Nephron (organoid): ENCODE measurements around the gene PUM2.
"Not testable (repeated sequence)": the region's sequence is repeated elsewhere in the genome, so short reads cannot be mapped to it uniquely, and the experiment has no call there.

Source experiments
- H3K27ac Mint-ChIP-seq, 3 experiments: 2 replicates each; pipeline ENCODE4 v1.8.0; 2020; ENCODE audit warnings: mixed read lengths in 3 of 3, mild to moderate bottlenecking in 2 of 3, moderate library complexity in 1 of 3
- H3K27me3 Mint-ChIP-seq: 2 replicates; pipeline ENCODE4 v1.8.0; 2021; ENCODE audit warnings: low read depth, mild to moderate bottlenecking, moderate library complexity, mixed read lengths
- H3K36me3 Mint-ChIP-seq: 2 replicates; pipeline ENCODE4 v1.8.0; 2020; ENCODE audit warnings: low read depth, mixed read lengths
- H3K4me1 Mint-ChIP-seq: 2 replicates; pipeline ENCODE4 v1.8.0; 2020; ENCODE audit warnings: mixed read lengths
- H3K4me3 Mint-ChIP-seq, 3 experiments: 2 replicates each; pipeline ENCODE4 v1.8.0; 2020; ENCODE audit warnings: mild to moderate bottlenecking in 3 of 3, mixed read lengths in 3 of 3, moderate library complexity in 2 of 3
- H3K9me3 Mint-ChIP-seq: 2 replicates; pipeline ENCODE4 v1.8.0; 2020; ENCODE audit warnings: mixed read lengths
- CTCF ChIP-seq, 3 experiments: fragments of 200-600 bp; sonication (generic); IDR thresholded peaks; one replicate each; pipeline ENCODE4 v1.5.0; 2021; ENCODE audit warnings: antibody characterized with exemption in 3 of 3; ENCODE audit not compliant: unreplicated experiment in 3 of 3

The PUM2 gene

DNA sequence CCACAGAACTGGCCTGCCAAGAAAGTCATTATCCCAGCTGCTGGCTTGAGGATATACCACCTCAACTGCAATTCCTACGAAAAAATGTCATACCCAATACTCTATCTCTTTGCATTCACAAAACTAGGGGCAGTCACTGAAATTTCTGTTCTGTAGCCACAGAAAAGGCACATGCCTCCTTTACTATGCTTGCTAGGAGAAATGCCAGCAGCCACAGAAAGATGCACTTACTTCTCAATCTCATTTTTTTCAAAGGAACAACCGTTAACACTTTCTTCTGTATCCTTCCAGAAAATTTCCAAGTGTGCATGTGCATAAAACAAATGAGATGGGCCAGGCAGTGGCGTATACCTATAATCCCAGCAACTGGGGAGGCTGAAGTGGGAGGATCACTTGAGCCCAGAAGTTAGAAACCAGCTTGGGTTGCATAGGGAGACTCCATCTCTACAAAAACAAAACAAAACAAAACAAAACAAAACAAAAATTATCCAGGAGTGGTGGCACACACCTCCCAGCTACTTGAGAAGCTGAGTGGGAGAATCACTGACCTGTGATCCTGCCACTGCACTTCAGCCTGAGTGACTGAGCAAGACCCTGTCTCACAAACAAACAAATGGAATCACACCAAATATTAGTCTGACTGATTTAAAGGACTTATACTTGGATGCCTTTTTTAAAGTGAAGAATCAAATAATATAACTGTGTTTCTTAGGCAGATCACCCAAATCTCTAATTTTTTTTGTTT is 22.4 kb upstream of the PUM2 start:
- Mint-ChIP-seq H3K27me3 (peaks cover 4% of the 10 kb centered on the region), H3K9me3 (peaks cover 15% of the 10 kb centered on the region), H3K27ac (no peak overlapping the region), H3K4me3 (no peak overlapping the region), H3K36me3 (no peaks in the 10 kb centered on the region), H3K4me1 (peaks cover 10% of the 10 kb centered on the region)
- no peak for TF ChIP-seq CTCF (IDR thresholded peaks at IDR 0.05; ENCODE audit: unreplicated experiment in 3 of 3)

DNA sequence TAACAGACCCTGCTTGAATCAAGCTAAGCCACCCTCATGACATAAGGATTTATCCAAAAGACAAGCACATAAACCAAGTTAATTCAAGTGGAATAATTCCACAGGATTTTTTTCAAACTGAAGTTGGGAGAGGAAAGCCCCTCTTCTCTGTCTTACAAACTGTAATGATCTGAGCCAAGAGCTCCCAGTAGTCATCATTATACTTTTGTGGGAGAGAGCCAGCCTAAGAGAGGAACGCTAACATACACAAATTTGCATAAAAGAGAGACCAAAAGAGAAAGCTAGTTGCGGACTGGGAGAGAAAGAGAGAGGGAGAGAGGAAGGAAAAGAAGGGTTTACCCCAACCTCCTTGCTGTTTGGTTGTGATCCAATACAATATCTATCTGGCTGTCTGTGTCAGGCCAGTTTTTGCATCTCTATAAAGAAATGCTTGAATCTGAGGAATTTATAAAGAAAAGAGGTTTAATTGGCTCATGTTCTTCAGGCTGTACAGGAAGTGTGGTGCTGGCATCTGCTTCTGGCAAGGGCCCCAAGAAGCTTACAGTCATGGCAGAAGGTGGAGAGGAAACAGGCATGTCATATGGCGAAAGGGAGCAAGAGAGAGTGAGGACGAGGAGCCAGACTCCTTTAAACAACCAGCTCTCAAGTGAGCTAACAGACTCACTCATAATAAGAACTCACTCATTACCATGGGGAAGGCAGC is 20.8 kb upstream of the PUM2 start:
- Mint-ChIP-seq H3K27me3 (peaks cover 4% of the 10 kb centered on the region), H3K4me3 (no peak overlapping the region), H3K27ac (peak overlapping the region in 2 of 3 experiments; percentile 6 to 19), H3K4me1 (peaks cover 10% of the 10 kb centered on the region), H3K36me3 (no peaks in the 10 kb centered on the region), H3K9me3 (peaks cover 18% of the 10 kb centered on the region)
- TF ChIP-seq CTCF (IDR thresholded peaks at IDR 0.05; ENCODE audit: unreplicated experiment in 3 of 3): no peak

- H3K27ac Mint-ChIP-seq: no peak overlapping the region
- no peak for TF ChIP-seq CTCF (IDR thresholded peaks at IDR 0.05; ENCODE audit: unreplicated experiment in 3 of 3)
- peaks cover 18% of the 10 kb centered on the region for H3K9me3 Mint-ChIP-seq
- no peak overlapping the region for H3K4me3 Mint-ChIP-seq
- no peaks in the 10 kb centered on the region for H3K27me3 Mint-ChIP-seq
- peaks cover 10% of the 10 kb centered on the region for H3K4me1 Mint-ChIP-seq
- no peaks in the 10 kb centered on the region for H3K36me3 Mint-ChIP-seq
These were observed 19.5 kb upstream of the PUM2 start for GRCh38 chr2:20370191-20370590.

GRCh38 chr2:20369366-20369765 is 18.7 kb upstream of the PUM2 start:
- Mint-ChIP-seq H3K9me3 (peaks cover 18% of the 10 kb centered on the region), H3K27me3 (no peaks in the 10 kb centered on the region), H3K27ac (no peak overlapping the region), H3K4me3 (no peak overlapping the region), H3K4me1 (peaks cover 10% of the 10 kb centered on the region), H3K36me3 (no peaks in the 10 kb centered on the region)
- no peak for TF ChIP-seq CTCF (IDR thresholded peaks at IDR 0.05; ENCODE audit: unreplicated experiment in 3 of 3)

GRCh38 chr2:20368706-20369105 is 18.1 kb upstream of the PUM2 start:
- H3K4me1 Mint-ChIP-seq: peaks cover 10% of the 10 kb centered on the region
- no peaks in the 10 kb centered on the region for H3K27me3 Mint-ChIP-seq
- H3K36me3 Mint-ChIP-seq: no peaks in the 10 kb centered on the region
- TF ChIP-seq CTCF (IDR thresholded peaks at IDR 0.05; ENCODE audit: unreplicated experiment in 3 of 3): no peak
- H3K27ac Mint-ChIP-seq: no peak overlapping the region
- H3K4me3 Mint-ChIP-seq: no peak overlapping the region
- peaks cover 18% of the 10 kb centered on the region for H3K9me3 Mint-ChIP-seq

DNA sequence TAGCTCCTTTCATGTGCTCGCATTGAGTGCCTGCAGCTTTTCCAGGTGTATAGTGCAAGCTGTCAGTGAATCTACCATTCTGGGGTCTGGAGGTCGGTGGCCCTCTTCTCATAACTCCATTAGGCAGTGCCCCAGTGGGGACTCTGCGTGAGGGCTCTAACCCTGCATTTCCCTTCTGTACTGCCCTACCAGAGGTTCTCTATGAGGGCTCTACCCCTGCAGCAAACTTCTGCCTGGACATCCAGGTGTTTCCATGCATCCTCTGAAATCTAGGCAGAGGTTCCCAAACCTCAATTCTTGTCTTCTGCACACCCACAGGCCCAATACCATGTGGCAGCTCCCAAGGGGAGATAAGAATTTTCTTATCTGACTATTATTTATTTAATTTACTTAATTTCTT is 17.3 kb upstream of the PUM2 start:
- not testable (repeated sequence) for H3K4me3 Mint-ChIP-seq, H3K27me3 Mint-ChIP-seq, H3K27ac Mint-ChIP-seq, H3K36me3 Mint-ChIP-seq
- peaks cover 18% of the 10 kb centered on the region for H3K9me3 Mint-ChIP-seq
- H3K4me1 Mint-ChIP-seq: peaks cover 10% of the 10 kb centered on the region
